HCT116 (cell line): ENCODE data around the gene CBX8.

ENCODE experiments used
- ATF3 ChIP-seq: IDR thresholded peaks from 2 replicates; pipeline ENCODE4 v1.6.1; 2012
- CTCF ChIP-seq, 3 experiments: fragments of 200-600 bp in 1 of 3; sonication (generic) in 1 of 3; IDR thresholded peaks in 2 of 3; conservative IDR thresholded peaks in 1 of 3; 2 replicates each; pipeline ENCODE4 v1.5.1; 2012 to 2017; ENCODE audit warnings: low read depth in 2 of 3, low read length in 2 of 3, antibody characterized with exemption in 1 of 3, borderline replicate concordance in 1 of 3, control low read depth in 1 of 3, mild to moderate bottlenecking in 1 of 3, mixed read lengths in 1 of 3, mixed run types in 1 of 3, moderate library complexity in 1 of 3; ENCODE audit not compliant: insufficient read depth in 1 of 3
- EZH2 ChIP-seq: fragments of 200-600 bp; sonication (generic); IDR thresholded peaks from 2 replicates; pipeline ENCODE4 v1.6.1; 2017; ENCODE audit warnings: antibody characterized with exemption, mixed run types
- FOSL1 ChIP-seq: IDR thresholded peaks from 2 replicates; pipeline ENCODE4 v1.6.1; 2012; ENCODE audit warnings: low read depth
- MAX ChIP-seq: IDR thresholded peaks from 2 replicates; pipeline ENCODE4 v1.6.1; 2012
- POLR2A ChIP-seq: IDR thresholded peaks from 2 replicates; pipeline ENCODE4 v1.7.0; 2011; ENCODE audit warnings: borderline replicate concordance; ENCODE audit not compliant: insufficient read depth, insufficient read length; ENCODE audit errors: extremely low read depth
- POLR2AphosphoS5 ChIP-seq: IDR thresholded peaks from 2 replicates; pipeline ENCODE4 v1.6.1; 2011; ENCODE audit warnings: mild to moderate bottlenecking, low read depth, low read length, moderate library complexity
- RAD21 ChIP-seq: IDR thresholded peaks from 2 replicates; pipeline ENCODE4 v1.6.1; 2012; ENCODE audit warnings: low read depth, mild to moderate bottlenecking
- SIN3A ChIP-seq: IDR thresholded peaks from 2 replicates; pipeline ENCODE4 v1.6.1; 2012; ENCODE audit warnings: low read depth
- YY1 ChIP-seq: IDR thresholded peaks from 2 replicates; pipeline ENCODE4 v1.6.1; 2011; ENCODE audit warnings: low read length, low read depth, moderate library complexity, mild to moderate bottlenecking; ENCODE audit not compliant: insufficient replicate concordance; ENCODE audit errors: extremely low read depth
- ZBTB33 ChIP-seq: IDR thresholded peaks from 2 replicates; pipeline ENCODE4 v1.6.1; 2011; ENCODE audit warnings: mild to moderate bottlenecking, low read length, moderate library complexity; ENCODE audit not compliant: insufficient replicate concordance; ENCODE audit errors: extremely low read depth
- ZNF274 ChIP-seq: fragments of 200-500 bp; sonication (Bioruptor generic); IDR thresholded peaks from 2 replicates; pipeline ENCODE4 v1.6.1; 2014; ENCODE audit warnings: mild to moderate bottlenecking, low read depth, low read length, inconsistent platforms

GRCh38 chr17:79829457-79829856 is 32.6 kb upstream of the CBX8 start:
- TF ChIP-seq CTCF (IDR thresholded peaks at IDR 0.05 in 2 of 3, conservative IDR thresholded peaks at IDR 0.05 in 1 of 3; ENCODE audit: borderline replicate concordance in 1 of 3, insufficient read depth in 1 of 3, low read depth in 2 of 3, low read length in 2 of 3) (no peak), RAD21 (no peak), SIN3A (no peak), POLR2A (no peak), MAX (no peak), YY1 (no peak), ATF3 (no peak), ZNF274 (no peak), ZBTB33 (no peak), EZH2 (no peak), POLR2AphosphoS5 (no peak), FOSL1 (no peak)
